Ovary (tissue), 9 donors: ENCODE data around the gene TMA7. TPM values are rescaled to one million over a fixed set of nuclear protein-coding genes. Genes with fewer than 3 reads are reported as not detected.

Source experiments
- DNase-seq, 5 donors: peaks; one replicate each; pipeline ENCODE4 v3.0.0-alpha.2; 2019 to 2020
- H3K27ac ChIP-seq, 2 donors: fragments of 200-600 bp; one replicate each; pipeline versions ENCODE4 v1.5.1 to v1.8.0; 2019 to 2022
- H3K27me3 ChIP-seq: fragments of 200-600 bp; one replicate; pipeline ENCODE4 v1.8.0; 2022
- H3K36me3 ChIP-seq: fragments of 200-600 bp; sonication (generic); one replicate; pipeline ENCODE4 v1.5.1; 2019
- H3K4me1 ChIP-seq: one replicate; pipeline ENCODE4 v1.8.1; 2013; ENCODE audit warnings: mild to moderate bottlenecking, moderate library complexity; ENCODE audit not compliant: insufficient read depth
- H3K4me3 ChIP-seq: fragments of 200-600 bp; sonication (generic); one replicate; pipeline ENCODE4 v1.5.1; 2017
- H3K9me3 ChIP-seq, 2 donors: fragments of 200-600 bp in 1 of 2; sonication (generic) in 1 of 2; one replicate each; pipeline versions ENCODE4 v1.5.1 to v1.8.1; 2013 to 2019; ENCODE audit warnings: mild to moderate bottlenecking in 1 of 2, moderate library complexity in 1 of 2
- EP300 ChIP-seq: sonication (generic); formaldehyde crosslinking; IDR thresholded peaks from one replicate; pipeline ENCODE4 v1.6.1; 2017; ENCODE audit warnings: antibody characterized with exemption
- POLR2A ChIP-seq: fragments of 450-650 bp; IDR thresholded peaks from one replicate; pipeline ENCODE4 v1.6.1; 2017; ENCODE audit warnings: antibody characterized with exemption, mild to moderate bottlenecking, moderate library complexity
- WGBS, 3 donors: extraction: QIAGEN DNeasy Blood & Tissue Kit in 1 of 3; methylation state at CpG; one replicate each; pipeline versions ENCODE4 v1.1.5 to v1.1.7; 2013 to 2017; 5-methylcytosine and 5-hydroxymethylcytosine counted together
- intact Hi-C, 4 donors: fragments of 100-400 bp; cut with DNase I; formaldehyde crosslinking; loops; one replicate each; pipeline versions ENCODE4 v1.11.0 to v1.15.1; 2022 to 2023
- polyA plus RNA-seq, 2 donors: library from polyadenylated mRNA; stranded (reverse); fragments of 200-250 nt in 1 of 2; fragments of 350-450 nt in 1 of 2; fragmentation: Illumina TruSeq in 1 of 2; extraction: RNeasy Lipid Tissue Mini Kit (QIAGEN cat#74804) in 1 of 2; gene quantifications; one replicate each; pipeline ENCODE4 v1.2.3, GENCODE V29; 2013 to 2014
- total RNA-seq, 7 donors: library from RNA; depleted of rRNA in 2 of 7; stranded (reverse); fragments of >200 nt in 2 of 7; fragmentation: NEBNext Ultra II Directional in 3 of 7; extraction: Animal tissue kit (Norgen Biotek cat#: 25700) in 3 of 7; gene quantifications; one replicate each; pipeline versions ENCODE4 v1.1.0 to v1.2.4, GENCODE V29; 2016 to 2023
- TF ChIP-seq, protein P1 (sequence below), 3 donors: fragments of 450-650 bp in 2 of 3; fragments of 200-600 bp in 1 of 3; IDR thresholded peaks; one replicate each; pipeline versions ENCODE4 v1.5.1 to v1.8.0; 2016 to 2022; ENCODE audit warnings: antibody characterized with exemption in 3 of 3, mild to moderate bottlenecking in 1 of 3
- donor health status: DM: no; HTN: no; CAD: no; lungs with moderate emphysema.
- donor health status: DM: no; HTN: no; CAD: no.
- donor health status: Bipolar disorder and iron deficiency.
- donor health status: DM: yes; HTN: yes; CAD: no.
- donor health status: DM: no; HTN: no; CAD: no.
- donor health status: DM: yes; HTN: yes; CAD: no.

TMA7 gene
- total and polyA plus RNA-seq, 9 donors: 138 to 380 (median 222) TPM

DNA sequence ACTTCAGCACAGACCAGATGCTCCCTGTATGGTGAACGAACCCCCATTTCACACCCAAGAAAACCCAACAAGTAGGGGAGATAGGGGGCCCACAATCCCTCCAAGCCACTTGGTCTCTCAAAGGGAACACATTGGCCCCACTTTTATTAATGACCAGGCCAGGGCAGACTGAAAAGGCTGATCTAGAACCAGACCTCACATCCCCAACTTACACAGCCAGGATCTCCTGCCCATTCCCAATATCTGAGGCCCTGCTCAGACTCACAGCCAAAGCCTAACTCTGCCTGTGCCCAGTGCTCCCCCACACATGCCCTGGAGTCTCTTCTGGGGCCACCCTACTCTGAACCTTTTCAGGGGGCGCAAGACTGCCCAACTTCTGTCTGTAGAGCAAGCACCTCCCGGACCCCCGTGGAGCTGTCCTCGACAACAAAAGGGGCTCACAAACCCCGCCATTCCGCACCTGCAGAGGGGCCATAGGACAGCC lies 11.9 kb upstream of the TMA7 start:
- WGBS, 3 donors: 58 to 67% (median 66%) methylated on average over 7 of the region's 7 CpGs
- peak overlapping the region; percentile 93 to 96 for H3K27ac ChIP-seq
- peak overlapping the region; percentile 74 for H3K4me3 ChIP-seq
- H3K36me3 ChIP-seq: no peaks in the 10 kb centered on the region
- peaks cover 46% of the 10 kb centered on the region for H3K4me1 ChIP-seq
- no peak for TF ChIP-seq POLR2A
- TF ChIP-seq EP300: no peak
- TF ChIP-seq, protein P1, sequence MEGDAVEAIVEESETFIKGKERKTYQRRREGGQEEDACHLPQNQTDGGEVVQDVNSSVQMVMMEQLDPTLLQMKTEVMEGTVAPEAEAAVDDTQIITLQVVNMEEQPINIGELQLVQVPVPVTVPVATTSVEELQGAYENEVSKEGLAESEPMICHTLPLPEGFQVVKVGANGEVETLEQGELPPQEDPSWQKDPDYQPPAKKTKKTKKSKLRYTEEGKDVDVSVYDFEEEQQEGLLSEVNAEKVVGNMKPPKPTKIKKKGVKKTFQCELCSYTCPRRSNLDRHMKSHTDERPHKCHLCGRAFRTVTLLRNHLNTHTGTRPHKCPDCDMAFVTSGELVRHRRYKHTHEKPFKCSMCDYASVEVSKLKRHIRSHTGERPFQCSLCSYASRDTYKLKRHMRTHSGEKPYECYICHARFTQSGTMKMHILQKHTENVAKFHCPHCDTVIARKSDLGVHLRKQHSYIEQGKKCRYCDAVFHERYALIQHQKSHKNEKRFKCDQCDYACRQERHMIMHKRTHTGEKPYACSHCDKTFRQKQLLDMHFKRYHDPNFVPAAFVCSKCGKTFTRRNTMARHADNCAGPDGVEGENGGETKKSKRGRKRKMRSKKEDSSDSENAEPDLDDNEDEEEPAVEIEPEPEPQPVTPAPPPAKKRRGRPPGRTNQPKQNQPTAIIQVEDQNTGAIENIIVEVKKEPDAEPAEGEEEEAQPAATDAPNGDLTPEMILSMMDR (IDR thresholded peaks at IDR 0.05): no peak
- DNase-seq: peak in 1 of 5 donors; percentile 38
- intact Hi-C loops: no loop called here
- H3K9me3 ChIP-seq: no peaks in the 10 kb centered on the region
- no peaks in the 10 kb centered on the region for H3K27me3 ChIP-seq

DNA sequence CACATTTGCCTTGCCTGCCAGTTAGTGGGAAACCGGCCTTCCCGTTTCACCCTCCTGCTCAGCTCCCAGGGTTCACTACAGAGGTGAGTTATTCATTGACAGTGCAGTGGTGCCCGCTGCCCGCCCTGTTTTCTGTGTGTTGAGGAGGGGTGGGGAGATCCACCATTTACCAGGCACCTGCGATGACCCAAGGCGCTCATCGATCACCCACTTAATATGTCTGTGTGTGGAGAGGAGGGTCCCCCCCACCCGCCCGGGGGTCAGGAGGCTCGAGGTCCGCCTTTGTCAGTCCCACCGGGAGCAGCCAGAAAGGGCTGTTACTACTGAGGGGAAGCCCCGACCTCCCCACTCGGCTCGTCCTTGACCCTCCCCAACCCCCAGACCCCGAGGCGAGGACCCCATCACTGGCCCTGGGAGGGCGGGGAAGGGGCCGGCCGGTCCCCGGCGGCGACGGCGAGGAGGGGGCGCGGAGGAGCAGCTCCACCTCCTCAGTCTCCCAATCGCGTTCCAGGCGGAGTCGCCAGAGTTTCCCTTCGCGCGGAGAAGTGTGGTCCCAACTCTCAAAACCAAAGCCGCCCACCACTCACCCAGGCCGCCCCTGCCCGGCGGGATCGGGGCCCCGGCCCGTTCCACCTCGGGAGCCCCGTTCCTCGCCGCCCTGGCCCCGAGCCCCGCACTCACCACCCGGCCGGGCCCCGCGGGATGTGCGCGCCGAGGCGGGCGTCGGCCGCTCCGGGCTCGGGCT lies 11.3 kb upstream of the TMA7 start:
- Histone ChIP-seq H3K4me3 (peak overlapping the region; percentile 74), H3K27me3 (no peaks in the 10 kb centered on the region), H3K36me3 (no peaks in the 10 kb centered on the region), H3K27ac (peak overlapping the region; percentile 93 to 96), H3K4me1 (peaks cover 51% of the 10 kb centered on the region), H3K9me3 (no peaks in the 10 kb centered on the region)
- TF ChIP-seq EP300 (no peak), POLR2A (peak; percentile 79)
- TF ChIP-seq, protein P1 (IDR thresholded peaks at IDR 0.05): no peak
- intact Hi-C loops: no loop called here
- WGBS, 3 donors: 1 to 5% (median 2%) methylated on average over 27 to 60 of the region's 60 CpGs
- DNase-seq: peak; percentile 70 to 81 (median 77)

GRCh38 chr3:48429317-48429959 lies 10.6 kb upstream of the TMA7 start:
- Histone ChIP-seq H3K27me3 (no peaks in the 10 kb centered on the region), H3K4me1 (peaks cover 51% of the 10 kb centered on the region), H3K4me3 (peak overlapping the region; percentile 74), H3K36me3 (no peaks in the 10 kb centered on the region), H3K27ac (peak overlapping the region; percentile 93 to 96), H3K9me3 (no peaks in the 10 kb centered on the region)
- intact Hi-C loops: no loop called here
- TF ChIP-seq EP300 (no peak), POLR2A (no peak)
- peak; percentile 77 to 83 (median 80) for DNase-seq
- 0% methylated on average over 40 to 86 of the region's 86 CpGs for WGBS, 3 donors

GRCh38 chr3:48429960-48430707 lies 9.9 kb upstream of the TMA7 start, which contains the start of gene PLXNB1:
Gene PLXNB1 (minus strand): TSS chr3:48430086. CDS start chr3:48424611, 5,475 bp downstream.
- DNase-seq: peak; percentile 86 to 95 (median 87)
- peaks cover 48% of the 10 kb centered on the region for H3K4me1 ChIP-seq
- intact Hi-C loops: loop anchor here in 2 of 4 donors (5.0 to 10.0 kb wide), 3 partner anchors 155 to 235 kb away; no protein-coding TSS in a partner anchor
- H3K9me3 ChIP-seq: no peaks in the 10 kb centered on the region
- H3K4me3 ChIP-seq: peak within 1 kb of the TSS; percentile 74
- peak within 1 kb of the TSS; percentile 93 to 96 for H3K27ac ChIP-seq
- H3K36me3 ChIP-seq: no peaks in the 10 kb centered on the region
- WGBS, 3 donors: 6 to 13% (median 11%) methylated on average over 14 to 15 of the region's 15 CpGs
- TF ChIP-seq POLR2A (peak; percentile 43), EP300 (no peak)
- H3K27me3 ChIP-seq: no peaks in the 10 kb centered on the region

DNA sequence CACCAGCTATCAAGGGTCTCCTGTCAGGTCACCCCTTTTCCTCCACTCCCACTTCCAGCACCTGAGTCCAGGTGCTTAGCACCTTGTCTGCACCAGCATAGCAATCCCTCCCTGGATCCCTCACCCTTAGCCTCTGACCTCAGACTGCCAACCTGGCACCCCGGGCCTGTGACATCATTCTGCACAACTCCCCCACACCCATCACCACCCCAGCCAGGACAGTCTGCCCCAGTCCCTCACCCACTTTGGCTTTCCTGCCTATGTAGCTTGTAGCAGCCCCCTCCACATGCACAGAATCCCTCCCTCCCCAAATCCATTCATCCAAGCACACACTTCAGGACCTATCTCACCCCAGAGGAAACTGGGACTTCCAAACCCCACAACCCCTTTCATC lies 9.4 kb upstream of the TMA7 start:
- TF ChIP-seq POLR2A (no peak), EP300 (no peak)
- TF ChIP-seq, protein P1 (IDR thresholded peaks at IDR 0.05): no peak
- H3K27ac ChIP-seq: peak overlapping the region; percentile 14 to 96
- no peaks in the 10 kb centered on the region for H3K9me3 ChIP-seq
- H3K4me1 ChIP-seq: peaks cover 44% of the 10 kb centered on the region
- no peaks in the 10 kb centered on the region for H3K27me3 ChIP-seq
- intact Hi-C loops: loop anchor here in 2 of 4 donors (5.0 to 10.0 kb wide), 3 partner anchors 156 to 236 kb away; no protein-coding TSS in a partner anchor
- WGBS, 3 donors: 47 to 70% (median 59%) methylated on average over 1 of the region's 1 CpG
- no peaks in the 10 kb centered on the region for H3K36me3 ChIP-seq
- DNase-seq: peak in 2 of 5 donors; percentile 32 to 43
- H3K4me3 ChIP-seq: no peak overlapping the region
